WERI-Rb-1 (cell line): Measurements from ENCODE around the gene INHBE.

Experiments used
- DNase-seq: peaks from one replicate; pipeline ENCODE4 v3.0.0-alpha.2; 2020
- H3K27ac ChIP-seq: fragments of 250-450 bp; sonication (Bioruptor Pico); 2 replicates; pipeline ENCODE4 v1.5.1; 2020; ENCODE audit warnings: mild to moderate bottlenecking, moderate library complexity
- H3K27me3 ChIP-seq: fragments of 250-450 bp; sonication (Bioruptor Pico); 2 replicates; pipeline ENCODE4 v1.5.1; 2021; ENCODE audit warnings: mild to moderate bottlenecking, low read depth, moderate library complexity; ENCODE audit not compliant: insufficient read depth, severe bottlenecking
- H3K36me3 ChIP-seq: fragments of 250-450 bp; sonication (Bioruptor Pico); 2 replicates; pipeline ENCODE4 v1.5.1; 2020; ENCODE audit warnings: mild to moderate bottlenecking, moderate library complexity
- H3K4me3 ChIP-seq: 2 replicates; pipeline ENCODE4 v1.5.1; 2011; ENCODE audit warnings: low read depth, mild to moderate bottlenecking, control low read depth, low read length
- H3K9me3 ChIP-seq: fragments of 250-450 bp; sonication (Bioruptor Pico); 2 replicates; pipeline ENCODE4 v1.5.1; 2021; ENCODE audit warnings: mild to moderate bottlenecking, moderate library complexity; ENCODE audit not compliant: severe bottlenecking
- TF ChIP-seq, protein P1 (sequence below): IDR thresholded peaks from 2 replicates; pipeline ENCODE4 v1.5.1; 2011; ENCODE audit warnings: low read depth, mild to moderate bottlenecking, control low read depth, inconsistent platforms, low read length

INHBE gene

DNA sequence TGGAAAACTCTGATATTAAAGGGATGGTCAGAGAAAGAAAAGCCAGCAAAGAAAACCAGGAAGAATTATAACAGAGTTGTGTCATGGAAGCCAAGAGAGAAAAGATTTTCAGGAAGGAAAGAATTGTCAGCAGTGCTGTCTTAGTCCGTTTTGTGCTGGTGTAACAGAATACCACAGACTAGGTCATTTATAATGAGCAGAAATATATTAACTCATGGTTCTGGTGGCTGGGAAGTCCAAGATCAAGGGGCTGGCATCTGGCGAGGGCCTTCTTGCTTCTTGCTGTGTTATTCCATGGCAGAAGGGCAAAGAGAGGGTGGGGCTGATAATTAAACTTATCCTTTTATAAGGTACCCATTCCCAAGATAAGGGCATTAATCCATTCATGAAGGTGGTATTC is 6.4 kb upstream of the INHBE start:
- H3K9me3 ChIP-seq, result no peaks in the 10 kb centered on the region

DNA sequence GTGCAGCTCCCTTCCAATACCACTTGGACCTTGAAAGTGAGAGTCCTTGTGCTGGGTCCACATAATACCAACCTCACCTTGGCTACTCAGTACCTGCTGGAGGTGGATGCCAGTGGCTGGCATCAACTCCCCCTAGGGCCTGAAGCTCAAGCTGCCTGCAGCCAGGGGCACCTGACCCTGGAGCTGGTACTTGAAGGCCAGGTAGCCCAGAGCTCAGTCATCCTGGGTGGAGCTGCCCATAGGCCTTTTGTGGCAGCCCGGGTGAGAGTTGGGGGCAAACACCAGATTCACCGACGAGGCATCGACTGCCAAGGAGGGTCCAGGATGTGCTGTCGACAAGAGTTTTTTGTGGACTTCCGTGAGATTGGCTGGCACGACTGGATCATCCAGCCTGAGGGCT is 5.7 kb upstream of the INHBE start:
- no peaks in the 10 kb centered on the region for H3K27me3 ChIP-seq
- no peak for DNase-seq
- no peak overlapping the region for H3K27ac ChIP-seq
- no peak overlapping the region for H3K4me3 ChIP-seq
- no peaks in the 10 kb centered on the region for H3K9me3 ChIP-seq
- H3K36me3 ChIP-seq, result no peaks in the 10 kb centered on the region
- TF ChIP-seq, protein P1, sequence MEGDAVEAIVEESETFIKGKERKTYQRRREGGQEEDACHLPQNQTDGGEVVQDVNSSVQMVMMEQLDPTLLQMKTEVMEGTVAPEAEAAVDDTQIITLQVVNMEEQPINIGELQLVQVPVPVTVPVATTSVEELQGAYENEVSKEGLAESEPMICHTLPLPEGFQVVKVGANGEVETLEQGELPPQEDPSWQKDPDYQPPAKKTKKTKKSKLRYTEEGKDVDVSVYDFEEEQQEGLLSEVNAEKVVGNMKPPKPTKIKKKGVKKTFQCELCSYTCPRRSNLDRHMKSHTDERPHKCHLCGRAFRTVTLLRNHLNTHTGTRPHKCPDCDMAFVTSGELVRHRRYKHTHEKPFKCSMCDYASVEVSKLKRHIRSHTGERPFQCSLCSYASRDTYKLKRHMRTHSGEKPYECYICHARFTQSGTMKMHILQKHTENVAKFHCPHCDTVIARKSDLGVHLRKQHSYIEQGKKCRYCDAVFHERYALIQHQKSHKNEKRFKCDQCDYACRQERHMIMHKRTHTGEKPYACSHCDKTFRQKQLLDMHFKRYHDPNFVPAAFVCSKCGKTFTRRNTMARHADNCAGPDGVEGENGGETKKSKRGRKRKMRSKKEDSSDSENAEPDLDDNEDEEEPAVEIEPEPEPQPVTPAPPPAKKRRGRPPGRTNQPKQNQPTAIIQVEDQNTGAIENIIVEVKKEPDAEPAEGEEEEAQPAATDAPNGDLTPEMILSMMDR, result no peak

More for the DNA sequence above, 6.4 kb upstream of the INHBE start:
- H3K27me3 ChIP-seq, result no peaks in the 10 kb centered on the region
- no peaks in the 10 kb centered on the region for H3K36me3 ChIP-seq
- H3K27ac ChIP-seq, result no peak overlapping the region
- H3K4me3 ChIP-seq, result no peak overlapping the region
- no peak for DNase-seq
- TF ChIP-seq, protein P1, result no peak

GRCh38 chr12:57450057-57450456 is 5.0 kb upstream of the INHBE start:
- H3K9me3 ChIP-seq, result no peaks in the 10 kb centered on the region
- H3K4me3 ChIP-seq, result no peak overlapping the region
- H3K27ac ChIP-seq, result no peak overlapping the region
- no peak for DNase-seq
- no peaks in the 10 kb centered on the region for H3K36me3 ChIP-seq
- H3K27me3 ChIP-seq, result no peaks in the 10 kb centered on the region
- TF ChIP-seq, protein P1, result no peak

- Histone ChIP-seq H3K9me3 (no peaks in the 10 kb centered on the region), H3K27me3 (no peaks in the 10 kb centered on the region), H3K27ac (peak overlapping the region; percentile 79), H3K36me3 (peaks cover 2% of the 10 kb centered on the region), H3K4me3 (no peak overlapping the region)
- TF ChIP-seq, protein P1, result no peak
- DNase-seq, result no peak
Observed at GRCh38 chr12:57451233-57451778, 3.8 kb upstream of the INHBE start.

DNA sequence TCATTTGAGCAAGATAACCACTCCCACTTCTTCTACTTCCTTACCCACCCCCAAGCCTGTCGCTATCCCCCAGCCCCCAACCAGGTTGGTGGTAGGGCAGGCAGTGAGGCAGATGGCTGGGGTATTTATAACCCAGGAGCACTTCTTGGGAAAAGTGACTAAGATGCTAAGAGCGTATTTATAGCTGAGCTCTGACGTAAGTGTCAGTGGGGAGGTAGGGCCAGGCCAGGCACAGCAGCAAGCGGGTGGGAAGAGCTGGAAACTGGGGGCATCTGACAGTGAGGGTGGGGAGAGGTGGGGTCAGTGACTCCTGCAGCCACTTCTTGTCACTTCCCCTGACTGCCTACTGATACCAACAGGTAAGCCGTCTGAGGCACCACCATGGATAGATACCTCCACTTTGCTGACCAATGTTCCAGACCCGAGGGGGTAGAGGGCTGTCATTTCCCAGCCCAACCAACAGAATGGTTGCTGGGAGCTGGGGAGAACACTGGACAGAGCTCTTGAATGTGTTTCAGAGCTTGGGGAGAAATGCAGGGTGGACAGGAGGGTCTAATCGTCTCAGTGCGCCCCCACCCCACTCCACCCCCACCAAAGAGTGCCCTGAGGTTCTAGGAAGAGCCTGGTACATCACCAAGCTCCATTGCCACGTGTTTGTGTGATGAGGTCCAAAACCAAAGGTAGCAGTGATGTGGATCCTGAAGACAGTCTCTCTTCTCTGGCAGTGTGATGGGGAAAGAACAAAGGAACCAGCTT is 2.7 kb upstream of the INHBE start:
- H3K27me3 ChIP-seq, result no peaks in the 10 kb centered on the region
- H3K27ac ChIP-seq, result peak overlapping the region; percentile 100
- peak; percentile 94 for DNase-seq
- TF ChIP-seq, protein P1, result no peak
- H3K36me3 ChIP-seq, result peaks cover 10% of the 10 kb centered on the region
- H3K9me3 ChIP-seq, result no peaks in the 10 kb centered on the region
- peak overlapping the region; percentile 29 for H3K4me3 ChIP-seq
